Peyer's patch (tissue), 4 donors: ENCODE measurements around the gene MYLK. TPM values are rescaled to one million over a fixed set of nuclear protein-coding genes. Genes with fewer than 3 reads are reported as not detected.

Experiments
- DNase-seq, 3 donors: peaks; one replicate each; pipeline ENCODE4 v3.0.0-alpha.2; 2017 to 2019
- H3K27ac ChIP-seq, 4 donors: fragments of 200-600 bp; sonication (generic); one replicate each; pipeline ENCODE4 v1.5.1; 2016 to 2019
- H3K27me3 ChIP-seq, 2 donors: fragments of 200-600 bp; sonication (generic); one replicate each; pipeline ENCODE4 v1.5.1; 2019
- H3K36me3 ChIP-seq, 3 donors: fragments of 200-600 bp; sonication (generic); one replicate each; pipeline ENCODE4 v1.5.1; 2016 to 2019
- H3K4me1 ChIP-seq, 4 donors: fragments of 200-600 bp; sonication (generic); one replicate each; pipeline ENCODE4 v1.5.1; 2016 to 2019
- H3K4me3 ChIP-seq, 4 donors: fragments of 200-600 bp; sonication (generic); 1 replicate in 3 of 4; 2 replicates in 1 of 4; pipeline ENCODE4 v1.5.1; 2016 to 2019; ENCODE audit warnings: mild to moderate bottlenecking in 1 of 4
- H3K9me3 ChIP-seq, 4 donors: fragments of 200-600 bp; sonication (generic); one replicate each; pipeline ENCODE4 v1.5.1; 2016 to 2019; ENCODE audit warnings: mild to moderate bottlenecking in 1 of 4
- POLR2A ChIP-seq, 2 donors: fragments of 450-650 bp; IDR thresholded peaks; one replicate each; pipeline ENCODE4 v1.5.1; 2017; ENCODE audit warnings: antibody characterized with exemption in 2 of 2, mild to moderate bottlenecking in 2 of 2, moderate library complexity in 2 of 2
- total RNA-seq, 4 donors: library from RNA; depleted of rRNA; stranded (reverse); fragments of >200 nt; gene quantifications; one replicate each; pipeline ENCODE4 v1.1.0, GENCODE V29; 2016
- TF ChIP-seq, protein P1 (sequence below), 6 experiments: fragments of 450-650 bp in 4 of 6; fragments of 200-600 bp in 2 of 6; sonication (generic) in 1 of 6; IDR thresholded peaks; one replicate each; pipeline ENCODE4 v1.5.1; 2017 to 2019; ENCODE audit warnings: antibody characterized with exemption in 6 of 6, mild to moderate bottlenecking in 3 of 6, moderate library complexity in 1 of 6

The MYLK gene
- total RNA-seq, 4 donors from 2014 or later, result 81.3 to 117 (median 94.1) TPM

DNA sequence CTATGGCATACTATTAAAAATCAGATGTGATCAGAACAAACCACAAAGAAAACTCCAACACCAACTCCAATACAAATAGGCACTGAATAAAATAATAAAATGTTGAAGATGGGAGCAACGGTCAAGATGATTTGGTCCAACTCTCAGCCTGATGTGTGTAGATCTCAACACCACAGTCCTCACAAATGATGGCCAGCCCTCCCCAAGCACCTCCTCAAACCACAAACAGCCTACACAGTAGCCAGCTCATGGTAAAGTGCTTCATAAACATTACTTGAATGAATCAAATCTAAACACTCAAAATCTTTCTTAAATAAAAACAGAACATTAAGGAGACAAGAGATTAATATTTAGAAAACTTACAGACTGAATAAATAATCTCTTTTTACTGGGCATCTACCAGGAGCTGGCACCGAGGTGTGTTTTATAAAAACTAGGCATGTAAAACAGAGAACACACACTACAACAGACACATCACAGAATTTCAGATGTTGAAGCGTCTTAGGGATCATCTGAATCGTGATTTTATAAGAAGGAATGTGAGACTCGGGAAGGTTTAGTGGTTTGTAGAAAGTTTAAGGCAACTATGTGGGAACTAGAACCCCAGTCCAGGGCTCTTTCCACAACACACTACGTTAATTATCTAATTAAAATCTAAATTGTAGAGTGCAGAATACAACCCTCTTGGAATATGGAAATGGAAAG lies 102.4 kb downstream of the MYLK start:
- no peaks in the 10 kb centered on the region for H3K36me3 ChIP-seq
- TF ChIP-seq, protein P1, sequence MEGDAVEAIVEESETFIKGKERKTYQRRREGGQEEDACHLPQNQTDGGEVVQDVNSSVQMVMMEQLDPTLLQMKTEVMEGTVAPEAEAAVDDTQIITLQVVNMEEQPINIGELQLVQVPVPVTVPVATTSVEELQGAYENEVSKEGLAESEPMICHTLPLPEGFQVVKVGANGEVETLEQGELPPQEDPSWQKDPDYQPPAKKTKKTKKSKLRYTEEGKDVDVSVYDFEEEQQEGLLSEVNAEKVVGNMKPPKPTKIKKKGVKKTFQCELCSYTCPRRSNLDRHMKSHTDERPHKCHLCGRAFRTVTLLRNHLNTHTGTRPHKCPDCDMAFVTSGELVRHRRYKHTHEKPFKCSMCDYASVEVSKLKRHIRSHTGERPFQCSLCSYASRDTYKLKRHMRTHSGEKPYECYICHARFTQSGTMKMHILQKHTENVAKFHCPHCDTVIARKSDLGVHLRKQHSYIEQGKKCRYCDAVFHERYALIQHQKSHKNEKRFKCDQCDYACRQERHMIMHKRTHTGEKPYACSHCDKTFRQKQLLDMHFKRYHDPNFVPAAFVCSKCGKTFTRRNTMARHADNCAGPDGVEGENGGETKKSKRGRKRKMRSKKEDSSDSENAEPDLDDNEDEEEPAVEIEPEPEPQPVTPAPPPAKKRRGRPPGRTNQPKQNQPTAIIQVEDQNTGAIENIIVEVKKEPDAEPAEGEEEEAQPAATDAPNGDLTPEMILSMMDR (IDR thresholded peaks at IDR 0.05), result no peak
- TF ChIP-seq POLR2A (IDR thresholded peaks at IDR 0.05), result no peak
- H3K4me1 ChIP-seq, result peaks cover 0 to 15% (median 3%) of the 10 kb centered on the region in 4 donors
- H3K27ac ChIP-seq, result peak overlapping the region in 1 of 4 donors; percentile 49
- H3K9me3 ChIP-seq, result no peaks in the 10 kb centered on the region
- no peak overlapping the region for H3K4me3 ChIP-seq
- H3K27me3 ChIP-seq, result no peaks in the 10 kb centered on the region
- no peak for DNase-seq

DNA sequence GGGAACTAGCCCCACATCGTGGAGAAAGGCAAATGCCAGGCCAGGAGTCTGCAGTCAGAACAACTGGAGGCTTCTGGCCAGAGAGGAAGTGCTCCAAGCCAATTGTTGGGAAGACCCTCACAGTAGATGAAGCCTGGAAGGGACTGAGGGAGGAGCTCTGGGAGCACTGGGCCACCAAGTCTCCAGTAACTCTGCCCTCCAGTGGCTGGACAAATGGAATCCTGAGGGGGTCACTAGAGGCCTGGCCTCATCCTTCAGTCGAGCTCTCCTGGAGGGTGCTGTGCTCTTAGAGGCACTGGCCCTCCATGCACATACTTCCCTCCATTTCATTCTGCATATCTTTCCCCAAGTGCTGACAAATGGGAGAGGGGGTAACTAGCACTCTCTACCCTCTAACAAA lies 103.0 kb downstream of the MYLK start:
- H3K9me3 ChIP-seq, result no peaks in the 10 kb centered on the region
- DNase-seq, result no peak
- peaks cover 0 to 15% (median 3%) of the 10 kb centered on the region in 4 donors for H3K4me1 ChIP-seq
- H3K4me3 ChIP-seq, result no peak overlapping the region
- H3K27ac ChIP-seq, result no peak overlapping the region
- no peaks in the 10 kb centered on the region for H3K36me3 ChIP-seq
- H3K27me3 ChIP-seq, result no peaks in the 10 kb centered on the region
- no peak for TF ChIP-seq POLR2A (IDR thresholded peaks at IDR 0.05)
- TF ChIP-seq, protein P1 (IDR thresholded peaks at IDR 0.05), result no peak

DNA sequence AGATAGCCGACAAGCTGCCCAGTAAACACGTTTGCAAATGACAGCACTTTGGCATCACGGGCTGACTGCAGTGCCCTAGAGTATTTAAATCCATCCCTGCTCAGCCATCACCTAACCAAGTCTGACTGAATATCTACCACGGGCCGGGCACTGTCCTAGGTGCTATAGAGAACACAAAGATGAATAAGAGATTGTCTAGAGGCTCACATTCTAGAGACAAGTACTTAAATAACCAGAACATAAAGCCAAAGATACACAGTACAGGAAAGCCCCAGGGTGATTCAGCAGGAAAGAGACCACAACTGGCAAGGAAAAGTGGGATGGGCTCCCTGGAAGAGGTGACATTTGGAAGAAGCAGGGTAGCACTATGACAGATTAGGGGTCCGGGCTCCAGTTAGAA lies 103.5 kb downstream of the MYLK start:
- no peak overlapping the region for H3K27ac ChIP-seq
- H3K4me1 ChIP-seq, result peaks cover 0 to 15% (median 3%) of the 10 kb centered on the region in 4 donors

DNA sequence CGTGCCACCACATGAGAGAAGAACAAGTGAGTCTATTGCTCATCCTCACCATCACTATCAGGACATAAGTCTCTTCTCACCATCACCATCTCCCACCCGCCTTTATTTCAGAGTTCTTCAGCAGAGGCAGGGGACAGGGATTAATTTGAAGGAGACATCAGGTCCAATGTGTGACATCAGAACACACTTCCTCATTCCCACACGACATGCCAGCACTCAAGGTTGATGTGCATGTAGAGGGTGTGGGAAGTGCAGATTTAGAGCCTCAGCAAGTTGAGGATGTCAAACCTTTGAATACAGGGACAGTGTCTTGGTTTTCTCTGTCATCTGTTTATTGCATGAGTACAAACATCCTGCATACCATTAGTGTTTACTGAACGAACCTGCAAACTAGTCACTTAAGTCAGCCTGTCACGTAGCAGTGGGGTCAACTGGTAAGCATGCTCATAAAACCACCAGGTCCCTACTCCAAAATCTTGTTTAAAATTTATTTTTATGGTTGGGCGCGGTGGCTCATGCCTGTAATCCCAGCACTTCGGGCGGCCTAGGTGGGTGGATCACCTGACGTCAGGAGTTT lies 104.4 kb downstream of the MYLK start:
- no peak for TF ChIP-seq POLR2A (IDR thresholded peaks at IDR 0.05)
- TF ChIP-seq, protein P1 (IDR thresholded peaks at IDR 0.05), result no peak

More for the DNA sequence above, 103.5 kb downstream of the MYLK start:
- H3K9me3 ChIP-seq, result no peaks in the 10 kb centered on the region
- no peaks in the 10 kb centered on the region for H3K27me3 ChIP-seq
- no peak for DNase-seq
- TF ChIP-seq, protein P1 (IDR thresholded peaks at IDR 0.05), result no peak
- no peak for TF ChIP-seq POLR2A (IDR thresholded peaks at IDR 0.05)
- H3K4me3 ChIP-seq, result no peak overlapping the region
- no peaks in the 10 kb centered on the region for H3K36me3 ChIP-seq

DNA sequence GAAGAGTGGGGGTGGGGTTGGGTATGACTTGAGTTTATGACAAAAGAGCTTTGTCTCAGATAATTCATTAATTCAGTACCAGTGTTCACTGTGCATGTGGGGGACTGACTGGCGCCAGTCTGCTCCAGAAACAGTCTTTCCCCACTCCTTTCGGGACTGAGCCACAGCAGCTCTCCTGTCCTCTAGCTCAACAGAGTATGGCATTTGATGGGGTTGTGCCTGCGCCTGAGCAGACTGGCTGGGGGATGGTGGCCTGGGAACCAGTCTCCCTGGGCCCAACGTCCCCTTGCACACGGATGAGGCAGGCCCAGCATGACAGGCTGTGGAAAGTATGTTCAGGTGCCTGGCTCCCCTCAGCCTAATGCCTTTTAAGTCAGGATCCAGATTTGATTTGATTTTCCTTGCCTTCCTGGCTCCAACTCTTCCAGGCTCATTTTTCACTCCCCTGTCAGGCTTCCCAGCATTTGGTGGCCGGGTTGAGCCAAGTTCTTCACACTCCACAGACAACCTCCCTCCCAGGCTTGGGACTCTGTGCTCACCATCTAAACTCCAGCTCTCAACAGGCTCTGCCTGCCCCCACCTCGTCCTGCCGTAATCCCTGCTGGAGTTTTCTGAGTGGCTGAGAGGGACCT lies 105.0 kb downstream of the MYLK start:
- Histone ChIP-seq H3K4me3 (no peak overlapping the region), H3K9me3 (no peaks in the 10 kb centered on the region), H3K4me1 (peaks cover 0 to 11% (median 1%) of the 10 kb centered on the region in 4 donors), H3K27me3 (no peaks in the 10 kb centered on the region), H3K36me3 (no peaks in the 10 kb centered on the region), H3K27ac (no peak overlapping the region)
- DNase-seq, result no peak
- TF ChIP-seq, protein P1 (IDR thresholded peaks at IDR 0.05), result no peak
- TF ChIP-seq POLR2A (IDR thresholded peaks at IDR 0.05), result no peak

More for the DNA sequence above, 104.4 kb downstream of the MYLK start:
- Histone ChIP-seq H3K27me3 (no peaks in the 10 kb centered on the region), H3K4me1 (peaks cover 0 to 13% (median 2%) of the 10 kb centered on the region in 4 donors), H3K4me3 (no peak overlapping the region), H3K27ac (no peak overlapping the region), H3K9me3 (no peaks in the 10 kb centered on the region), H3K36me3 (no peaks in the 10 kb centered on the region)
- DNase-seq, result no peak
